Measurements from ENCODE around the gene SLC22A15. TPM values are rescaled to one million over a fixed set of nuclear protein-coding genes. Genes with fewer than 3 reads are reported as not detected.
"Not testable (repeated sequence)": the region's sequence is repeated elsewhere in the genome, so short reads cannot be mapped to it uniquely, and the experiment has no call there.

SLC22A15 gene
- total RNA-seq (ENCODE audit: insufficient read depth, low replicate concordance): 4.1 TPM

GRCh38 chr1:115976062-115976920 is at the start of gene SLC22A15:
SLC22A15 (plus strand) TSS chr1:115976513; CDS start chr1:115976628, 115 bp downstream.
- DNase-seq (ENCODE audit: low spot score): peak; percentile 62

GRCh38 chr1:115927971-115928370 is 48.3 kb upstream of the SLC22A15 start:
- DNase-seq (ENCODE audit: low spot score): no peak

GRCh38 chr1:115929881-115930280 is 46.4 kb upstream of the SLC22A15 start:
- DNase-seq (ENCODE audit: low spot score): peak; percentile 89

- no peak for DNase-seq (ENCODE audit: low spot score)
These were observed 42.7 kb upstream of the SLC22A15 start for GRCh38 chr1:115933625-115934024.

- DNase-seq (ENCODE audit: low spot score): no peak
These were observed 36.9 kb upstream of the SLC22A15 start for GRCh38 chr1:115939455-115939854.

- DNase-seq (ENCODE audit: low spot score): no peak
These were observed 30.2 kb upstream of the SLC22A15 start for GRCh38 chr1:115946116-115946515.

GRCh38 chr1:115949156-115949555 is 27.2 kb upstream of the SLC22A15 start:
- DNase-seq (ENCODE audit: low spot score): no peak

GRCh38 chr1:115951560-115951959 is 24.8 kb upstream of the SLC22A15 start:
- no peak for DNase-seq (ENCODE audit: low spot score)

GRCh38 chr1:115952547-115952946 is 23.8 kb upstream of the SLC22A15 start:
- DNase-seq (ENCODE audit: low spot score): no peak

GRCh38 chr1:115953180-115953579 is 23.1 kb upstream of the SLC22A15 start:
- DNase-seq (ENCODE audit: low spot score): no peak

GRCh38 chr1:115954684-115955083 is 21.6 kb upstream of the SLC22A15 start:
- DNase-seq (ENCODE audit: low spot score): no peak

- no peak for DNase-seq (ENCODE audit: low spot score)
These were observed 21.1 kb upstream of the SLC22A15 start for GRCh38 chr1:115955228-115955627.

GRCh38 chr1:115958866-115959265 is 17.4 kb upstream of the SLC22A15 start:
- no peak for DNase-seq (ENCODE audit: low spot score)

GRCh38 chr1:115969509-115969908 is 6.8 kb upstream of the SLC22A15 start:
- DNase-seq (ENCODE audit: low spot score): no peak

- not testable (repeated sequence) for DNase-seq (ENCODE audit: low spot score)
These were observed 4.5 kb upstream of the SLC22A15 start for GRCh38 chr1:115971778-115972177.

GRCh38 chr1:115973154-115973553 is 3.2 kb upstream of the SLC22A15 start:
- no peak for DNase-seq (ENCODE audit: low spot score)

GRCh38 chr1:115975569-115976061 is 698 bp upstream of the SLC22A15 start:
- no peak for DNase-seq (ENCODE audit: low spot score)

GRCh38 chr1:115976921-115977498 is 697 bp downstream of the SLC22A15 start:
- no peak for DNase-seq (ENCODE audit: low spot score)

- DNase-seq (ENCODE audit: low spot score): no peak
These were observed 1.4 kb downstream of the SLC22A15 start for GRCh38 chr1:115977499-115978258.

- no peak for DNase-seq (ENCODE audit: low spot score)
These were observed 2.1 kb downstream of the SLC22A15 start for GRCh38 chr1:115978292-115978941.

GRCh38 chr1:115980156-115980555 is 3.8 kb downstream of the SLC22A15 start:
- no peak for DNase-seq (ENCODE audit: low spot score)
